Transverse colon (tissue), 4 donors: ENCODE results near the gene PBX3. TPM values are rescaled to one million over a fixed set of nuclear protein-coding genes. Genes with fewer than 3 reads are reported as not detected.

Experiments used
- DNase-seq: peaks from one replicate; pipeline ENCODE4 v3.0.0-alpha.2; 2019
- H3K27ac ChIP-seq, 4 donors: fragments of 200-600 bp; sonication (generic); 2 replicates each; pipeline ENCODE4 v1.5.1; 2016 to 2018; ENCODE audit warnings: inconsistent platforms in 4 of 4
- H3K27me3 ChIP-seq: fragments of 200-600 bp; sonication (generic); 2 replicates; pipeline ENCODE4 v1.5.1; 2017; ENCODE audit warnings: inconsistent platforms
- H3K36me3 ChIP-seq, 4 donors: fragments of 200-600 bp; sonication (generic); 2 replicates each; pipeline ENCODE4 v1.5.1; 2017 to 2019; ENCODE audit warnings: inconsistent platforms in 4 of 4
- H3K4me1 ChIP-seq, 4 donors: fragments of 200-600 bp; sonication (generic); 2 replicates each; pipeline ENCODE4 v1.5.1; 2017 to 2020; ENCODE audit warnings: inconsistent platforms in 4 of 4
- H3K4me3 ChIP-seq, 4 donors: fragments of 200-600 bp; sonication (generic); 1 replicate in 1 of 4; 2 replicates in 3 of 4; pipeline versions ENCODE4 v1.5.1 to v1.6.1; 2017 to 2019; ENCODE audit warnings: inconsistent platforms in 4 of 4
- H3K9me3 ChIP-seq, 2 donors: fragments of 200-600 bp; sonication (generic); 2 replicates each; pipeline ENCODE4 v1.5.1; 2017 to 2019; ENCODE audit warnings: inconsistent platforms in 2 of 2
- CTCF ChIP-seq, 5 experiments: fragments of 200-600 bp in 3 of 5; fragments of 450-650 bp in 2 of 5; sonication (generic) in 3 of 5; IDR thresholded peaks; 1 replicate in 2 of 5; 2 replicates in 3 of 5; pipeline ENCODE4 v1.5.1; 2016 to 2017; ENCODE audit warnings: antibody characterized with exemption in 5 of 5, inconsistent platforms in 3 of 5, mild to moderate bottlenecking in 2 of 5, moderate library complexity in 1 of 5
- EP300 ChIP-seq: sonication (generic); formaldehyde crosslinking; IDR thresholded peaks from one replicate; pipeline ENCODE4 v1.6.1; 2017; ENCODE audit warnings: antibody characterized with exemption, low read depth
- POLR2A ChIP-seq: fragments of 450-650 bp; IDR thresholded peaks from one replicate; pipeline ENCODE4 v1.6.1; 2016; ENCODE audit warnings: antibody characterized with exemption, mild to moderate bottlenecking, moderate library complexity
- POLR2AphosphoS5 ChIP-seq, 3 donors: sonication (generic); formaldehyde crosslinking; IDR thresholded peaks; one replicate each; pipeline ENCODE4 v1.6.1; 2016; ENCODE audit warnings: antibody characterized with exemption in 3 of 3
- WGBS, 2 donors: methylation state at CpG; one replicate each; pipeline ENCODE4 v1.1.5; 2018; ENCODE audit warnings: low coverage in 1 of 2; 5-methylcytosine and 5-hydroxymethylcytosine counted together
- in situ Hi-C, 4 donors: fragments of 200-750 bp; cut with MboI; loops; one replicate each; pipeline versions ENCODE4 v1.15.0 to v1.15.1; 2017; ENCODE audit warnings: low sequenced_read_pairs in 3 of 4, low pct_ligation_motif_present in 1 of 4, low pct_unique_long_range_greater_than_20kb in 1 of 4
- intact Hi-C: fragments of 100-400 bp; cut with DNase I; formaldehyde crosslinking; loops from one replicate; pipeline ENCODE4 v1.15.1; 2023; ENCODE audit warnings: low total_unique reads
- total RNA-seq, 4 donors: library from RNA; depleted of rRNA; stranded (reverse); fragments of >200 nt; gene quantifications; one replicate each; pipeline ENCODE4 v1.1.0, GENCODE V29; 2016

Gene PBX3
- total RNA-seq, 4 donors from 2014 or later = 16.4 to 70.3 (median 20.4) TPM

GRCh38 chr9:125997196-125997823, 250.1 kb downstream of the PBX3 start:
- DNase-seq = no peak
- H3K9me3 ChIP-seq = no peaks in the 10 kb centered on the region
- no peaks in the 10 kb centered on the region for H3K4me1 ChIP-seq
- 83 to 87% methylated on average over 4 to 15 of the region's 17 CpGs for WGBS, 2 donors
- intact Hi-C loops = no loop called here
- no peaks in the 10 kb centered on the region for H3K36me3 ChIP-seq
- H3K27me3 ChIP-seq = no peaks in the 10 kb centered on the region
- in situ Hi-C loops = no loop called here
- H3K27ac ChIP-seq = no peak overlapping the region
- H3K4me3 ChIP-seq = no peak overlapping the region
- no peak for TF ChIP-seq POLR2AphosphoS5 (IDR thresholded peaks at IDR 0.05)
- TF ChIP-seq EP300 = no peak
- TF ChIP-seq POLR2A = no peak
- TF ChIP-seq CTCF (IDR thresholded peaks at IDR 0.05) = no peak

- no peaks in the 10 kb centered on the region for H3K4me1 ChIP-seq
- H3K9me3 ChIP-seq = no peaks in the 10 kb centered on the region
- no peak overlapping the region for H3K27ac ChIP-seq
- no peaks in the 10 kb centered on the region for H3K27me3 ChIP-seq
- no peak overlapping the region for H3K4me3 ChIP-seq
- no peaks in the 10 kb centered on the region for H3K36me3 ChIP-seq
- in situ Hi-C loops (no loop called here), intact Hi-C loops (no loop called here)
- 75 to 84% methylated on average over 8 to 17 of the region's 17 CpGs for WGBS, 2 donors
- TF ChIP-seq POLR2AphosphoS5 (IDR thresholded peaks at IDR 0.05) = no peak
- no peak for TF ChIP-seq EP300
- no peak for TF ChIP-seq CTCF (IDR thresholded peaks at IDR 0.05)
- no peak for TF ChIP-seq POLR2A
- no peak for DNase-seq
These were observed 251.8 kb downstream of the PBX3 start for GRCh38 chr9:125998837-125999503.

- H3K4me1 ChIP-seq = no peaks in the 10 kb centered on the region
- no peaks in the 10 kb centered on the region for H3K9me3 ChIP-seq
- TF ChIP-seq POLR2AphosphoS5 (IDR thresholded peaks at IDR 0.05) (no peak), POLR2A (no peak), CTCF (IDR thresholded peaks at IDR 0.05) (no peak), EP300 (no peak)
- H3K36me3 ChIP-seq = no peaks in the 10 kb centered on the region
- H3K4me3 ChIP-seq = no peak overlapping the region
- WGBS, 2 donors = 62% methylated on average over 2 of the region's 2 CpGs; no CpG with 5 or more reads in 1 of the 2 donors
- intact Hi-C loops (no loop called here), in situ Hi-C loops (no loop called here)
- no peak overlapping the region for H3K27ac ChIP-seq
- no peaks in the 10 kb centered on the region for H3K27me3 ChIP-seq
- DNase-seq = no peak
These were observed 252.3 kb downstream of the PBX3 start for GRCh38 chr9:125999504-125999881.

GRCh38 chr9:126000256-126000655, 253.1 kb downstream of the PBX3 start:
- no peaks in the 10 kb centered on the region for H3K36me3 ChIP-seq
- 88 to 94% methylated on average over 2 to 6 of the region's 6 CpGs for WGBS, 2 donors

More at GRCh38 chr9:126000256-126000655, 253.1 kb downstream of the PBX3 start:
- in situ Hi-C loops = no loop called here
- no peak overlapping the region for H3K4me3 ChIP-seq
- DNase-seq = no peak
- TF ChIP-seq POLR2A = no peak
- H3K27ac ChIP-seq = no peak overlapping the region
- intact Hi-C loops = no loop called here
- H3K4me1 ChIP-seq = no peaks in the 10 kb centered on the region
- no peaks in the 10 kb centered on the region for H3K9me3 ChIP-seq
- no peaks in the 10 kb centered on the region for H3K27me3 ChIP-seq
